ENCODE data around the gene STYX.

STYX gene

DNA sequence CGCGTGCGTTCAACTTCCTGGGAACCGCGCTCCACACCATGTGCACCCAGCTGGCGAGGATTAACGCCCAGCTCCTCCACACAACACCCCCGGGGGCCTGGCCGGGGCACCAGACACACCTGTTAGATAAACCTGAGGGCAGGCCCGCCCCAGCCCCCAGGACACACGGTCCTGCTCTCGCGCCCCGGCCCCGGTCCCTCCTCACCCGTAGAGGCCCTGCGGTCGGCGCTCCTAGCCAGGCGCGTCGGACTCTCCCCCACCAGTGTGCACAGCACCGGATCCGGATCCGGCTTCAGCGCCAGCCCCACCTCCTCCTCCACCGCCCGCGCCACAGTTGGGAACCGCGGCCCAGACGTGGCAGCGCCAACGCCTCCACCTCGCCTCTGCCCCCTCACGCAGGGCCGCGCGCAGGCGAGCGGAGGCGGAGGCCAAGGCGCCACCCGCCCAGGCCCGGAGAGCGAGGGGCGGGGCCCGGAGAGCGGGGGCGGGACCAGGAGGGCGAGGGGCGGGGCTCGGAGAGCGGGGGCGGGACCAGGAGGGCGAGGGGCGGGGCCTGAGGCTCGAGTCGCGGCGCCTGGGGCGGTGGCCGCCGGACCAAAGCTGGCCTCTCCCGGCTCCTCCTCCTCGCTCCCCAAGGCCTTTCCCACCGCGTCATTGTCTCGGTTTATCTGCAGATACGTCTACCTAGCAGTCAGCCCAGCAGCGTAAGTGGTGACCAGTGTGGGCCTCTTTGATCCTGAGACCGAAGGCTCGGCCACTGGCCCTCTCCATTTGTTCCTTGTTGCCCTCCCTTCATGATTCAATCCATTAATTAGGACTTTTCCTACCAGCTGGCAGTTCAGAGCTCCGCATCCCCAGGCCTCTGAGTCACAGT is 61.5 kb downstream of the STYX start, which contains the start of gene GNPNAT1:
Gene GNPNAT1, minus strand, starts transcription at position 385 of the 874 bp plus-strand sequence. CDS start 6,957 bp downstream, outside the sequence.
- DNase-seq = peak; percentile 90 to 93

- DNase-seq = no peak
Measured at GRCh38 chr14:52792097-52792415, 62.1 kb downstream of the STYX start.

DNA sequence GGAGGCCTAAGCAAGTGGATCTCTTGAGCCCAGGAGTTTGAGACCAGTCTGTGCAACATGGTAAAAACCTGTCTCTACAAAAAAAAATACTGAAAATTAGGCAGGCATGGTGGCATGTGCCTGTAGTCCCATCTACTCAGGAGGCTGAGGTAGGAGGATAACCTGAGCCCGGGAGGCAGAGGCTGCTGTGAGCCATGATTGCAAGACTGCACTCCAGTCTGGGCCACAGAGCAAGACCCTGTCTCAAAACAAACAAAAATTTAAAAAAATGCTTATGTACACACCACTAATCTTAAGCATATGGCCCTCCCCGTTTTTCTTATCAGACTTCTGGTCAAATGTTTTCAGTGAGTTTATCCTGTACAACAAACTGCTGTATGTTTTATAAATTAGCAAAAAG is 63.1 kb downstream of the STYX start:
- no peak for DNase-seq

- DNase-seq = no peak
Measured at GRCh38 chr14:52797653-52798052, 67.7 kb downstream of the STYX start.

DNA sequence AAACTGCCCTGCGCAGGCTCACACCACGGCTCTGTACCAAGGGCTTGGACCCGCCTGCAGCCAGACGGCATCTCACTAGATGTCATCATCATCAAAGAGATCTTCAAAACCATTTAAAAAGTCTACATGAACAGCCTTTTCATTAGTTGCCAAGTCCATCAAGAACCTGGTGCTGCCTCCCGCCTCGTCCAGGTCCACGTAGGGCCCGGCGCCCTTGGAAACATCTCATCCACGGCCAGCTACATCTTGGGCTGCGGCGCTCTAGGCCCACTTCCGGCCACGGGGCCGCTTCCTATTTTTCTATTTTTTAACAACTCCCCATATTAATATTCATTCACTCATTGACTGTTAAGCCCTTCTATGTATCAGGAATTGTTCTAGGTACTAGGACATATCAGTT is 68.9 kb downstream of the STYX start:
- DNase-seq = no peak

- peak in 1 of 2 experiments; percentile 46 for DNase-seq
Measured at GRCh38 chr14:52801014-52801712, 71.2 kb downstream of the STYX start.

GRCh38 chr14:52802597-52802996 is 72.6 kb downstream of the STYX start:
- DNase-seq = no peak

DNA sequence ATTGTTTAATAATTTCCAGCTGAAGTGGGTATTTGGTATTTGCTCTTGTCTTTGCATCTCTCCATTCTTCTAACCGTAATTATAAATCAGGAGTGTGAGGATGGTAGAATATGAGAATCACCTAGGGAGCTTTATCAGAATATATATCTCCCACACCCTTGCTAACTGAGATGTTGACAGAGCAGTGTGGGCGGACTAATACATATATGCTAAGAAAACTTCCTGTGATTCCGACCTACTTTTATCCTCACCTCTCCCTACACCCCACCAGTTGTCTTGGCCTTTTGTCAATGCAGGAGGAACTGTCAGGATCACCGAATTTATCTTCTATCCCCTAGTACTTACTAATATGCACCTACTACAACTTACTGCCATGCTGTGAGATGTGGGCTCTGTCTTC is 76.1 kb downstream of the STYX start:
- DNase-seq = no peak

DNA sequence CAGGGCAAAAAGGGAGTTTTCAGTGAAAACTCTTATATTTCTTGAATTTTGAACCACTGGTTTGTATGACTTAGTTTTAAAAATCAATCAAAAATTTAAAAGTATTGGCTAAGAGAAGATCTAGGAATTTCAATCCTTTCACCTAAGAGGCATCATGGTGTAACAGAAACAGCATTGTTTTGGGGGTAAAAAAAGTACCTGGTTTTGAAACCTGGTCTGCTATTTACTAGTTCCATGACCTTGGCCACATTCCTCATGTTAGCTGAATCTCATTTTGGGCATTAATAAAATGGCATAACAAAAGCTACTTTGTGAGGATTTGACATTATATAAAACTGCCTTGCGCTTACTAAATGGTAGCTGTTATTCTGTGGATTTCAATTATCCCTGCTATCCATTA is 78.1 kb downstream of the STYX start:
- no peak for DNase-seq

DNA sequence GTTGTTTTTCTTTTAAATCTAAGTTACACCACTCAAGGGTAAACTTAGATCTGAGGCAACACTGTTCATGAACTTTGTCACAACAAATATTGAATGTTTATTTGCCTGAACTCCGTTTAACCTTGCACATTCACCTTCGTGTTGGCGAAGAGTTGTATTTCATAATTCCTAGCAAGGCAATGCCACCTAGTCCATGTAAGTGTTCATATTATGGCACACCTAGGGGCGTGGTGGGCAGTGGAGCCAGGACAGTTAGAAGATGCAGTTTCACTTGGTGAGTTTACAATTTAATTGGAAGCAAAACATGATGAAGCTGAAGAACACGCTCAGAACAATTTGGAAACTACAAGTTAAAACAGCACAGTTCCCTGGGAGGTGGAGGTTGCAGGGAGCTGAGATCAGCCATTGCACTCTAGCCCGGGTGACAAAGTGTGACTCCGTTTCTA is 91.9 kb downstream of the STYX start:
- no peak for DNase-seq

GRCh38 chr14:52824462-52824861 is 94.5 kb downstream of the STYX start:
- DNase-seq = no peak
